ENCODE results near the gene ZNF670. TPM values are rescaled to one million over a fixed set of nuclear protein-coding genes. Genes with fewer than 3 reads are reported as not detected.

The ZNF670 gene
- total and polyA plus RNA-seq, 9 of the 15 experiments (the other 6 are each of a cell fraction or from before 2014, with no cell fraction given): 7.1 to 23.4 (median 11.8) TPM

- TF ChIP-seq REST (IDR thresholded peaks at IDR 0.05; ENCODE audit: borderline replicate concordance) (peak; percentile 38), REST (CRISPR knock-in tag; IDR thresholded peaks at IDR 0.05; ENCODE audit: low read depth) (no peak), BACH1 (tag; IDR thresholded peaks at IDR 0.05) (no peak), ZNF282 (CRISPR knock-in tag; IDR thresholded peaks at IDR 0.05) (no peak), POLR2G (IDR thresholded peaks at IDR 0.05; ENCODE audit: low read depth, low read length) (peak; percentile 99), FOXP1 (CRISPR knock-in tag; IDR thresholded peaks at IDR 0.05) (peak; percentile 75; the same call in 1 of the 2 replicates), HNRNPK (IDR thresholded peaks at IDR 0.05; ENCODE audit: low read depth, low read length, poor library complexity, severe bottlenecking) (no peak), ARNT (IDR thresholded peaks at IDR 0.05) (no peak), BRCA1 (IDR thresholded peaks at IDR 0.05) (no peak), BRCA1 (CRISPR knock-in tag; IDR thresholded peaks at IDR 0.05) (no peak), E4F1 (CRISPR knock-in tag; IDR thresholded peaks at IDR 0.05; ENCODE audit: borderline replicate concordance) (no peak), ZKSCAN8 (CRISPR knock-in tag; IDR thresholded peaks at IDR 0.05) (no peak), MAZ (CRISPR knock-in tag; conservative IDR thresholded peaks at IDR 0.05 in 1 of 2, IDR thresholded peaks at IDR 0.05 in 1 of 2) (peak; percentile 89 to 90)
Measured at GRCh38 chr1:247078258-247079140, at the start of gene ZNF670 (continued).

Data from K562 (cell line).